K562 (cell line): Measurements from ENCODE around the gene MAPK8IP2. TPM values are rescaled to one million over a fixed set of nuclear protein-coding genes. Genes with fewer than 3 reads are reported as not detected.
"Not testable (repeated sequence)": the region's sequence is repeated elsewhere in the genome, so short reads cannot be mapped to it uniquely, and the experiment has no call there.

Experiments
- ATAC-seq: fragments of 200-7000 bp; cut with Tn5 transposase; 3 replicates; pipeline ENCODE4 v1.9.1; 2020; ENCODE audit warnings: moderate library complexity
- BruUV-seq: library from RNA; stranded (reverse); fragments of 400-500 nt; replicated peaks from 2 replicates; lab custom pipeline; 2021; lab: Mats Ljungman, UMichigan
- CTCF ChIA-PET: fragments of 300-600 bp; formaldehyde crosslinking; extraction: SDS; loops from one replicate; lab custom pipeline; 2021; ENCODE audit warnings: low intra/inter-chr PET ratio; lab: Yijun Ruan, JAX
- POLR2A ChIA-PET: fragments of 300-600, 350-650 bp; sonication (Branson Sonifier 250); formaldehyde crosslinking; extraction: SDS; loops from one replicate; lab custom pipeline; 2021; ENCODE audit warnings: antibody characterized with exemption, inconsistent platforms; lab: Yijun Ruan, JAX
- DNase-seq, 4 experiments: peaks; one replicate each; pipeline versions ENCODE4 v3.0.0 to v3.0.0-alpha.2; 2011 to 2018; ENCODE audit warnings: low spot score in 3 of 4, mixed read lengths in 3 of 4; ENCODE audit errors: extremely low read depth in 1 of 4
- FAIRE-seq: peaks from 2 replicates; lab custom pipeline; 2011; peaks lifted over from hg19 to GRCh38; lab: Jason Lieb, UNC
- H2AFZ ChIP-seq: 2 replicates; pipeline ENCODE4 v1.6.0; 2011; ENCODE audit warnings: low read depth, low read length, control low read depth, inconsistent platforms
- H3K27ac ChIP-seq: fragments of 200-600 bp; 3 replicates; pipeline ENCODE4 v1.8.0; 2011; ENCODE audit warnings: low read depth, mild to moderate bottlenecking, control low read depth, inconsistent platforms, low read length, moderate library complexity, mixed read lengths; ENCODE audit errors: extremely low read depth
- H3K27me3 ChIP-seq, 2 experiments: fragments of 300-600 bp in 1 of 2; 2 replicates in 1 of 2; 3 replicates in 1 of 2; pipeline versions ENCODE4 v1.6.0 to v1.8.0; 2011; ENCODE audit warnings: inconsistent platforms in 2 of 2, low read length in 2 of 2, mild to moderate bottlenecking in 1 of 2, mixed read lengths in 1 of 2, moderate library complexity in 1 of 2; ENCODE audit not compliant: control insufficient read depth in 2 of 2, insufficient read depth in 2 of 2
- H3K36me3 ChIP-seq: fragments of 300-600 bp; 3 replicates; pipeline ENCODE4 v1.8.0; 2011; ENCODE audit warnings: mild to moderate bottlenecking, low read length, inconsistent platforms; ENCODE audit not compliant: control insufficient read depth, insufficient read depth
- H3K4me1 ChIP-seq, 2 experiments: fragments of 200-600 bp in 1 of 2; replicated peaks in 1 of 2; 2 replicates in 1 of 2; 3 replicates in 1 of 2; pipeline versions ENCODE4 v1.5.1 to v1.8.0; 2011; ENCODE audit warnings: inconsistent platforms in 2 of 2, low read length in 2 of 2, mild to moderate bottlenecking in 1 of 2, mixed read lengths in 1 of 2, moderate library complexity in 1 of 2; ENCODE audit not compliant: control insufficient read depth in 2 of 2, insufficient read depth in 2 of 2
- H3K4me2 ChIP-seq: 2 replicates; pipeline ENCODE4 v1.6.1; 2011; ENCODE audit warnings: low read length, control low read depth, inconsistent platforms, mixed read lengths; ENCODE audit not compliant: insufficient read depth
- H3K4me3 ChIP-seq: fragments of 200-600 bp; sonication (generic), shearing (Covaris generic); 2 replicates; pipeline ENCODE4 v1.5.1; 2016; ENCODE audit warnings: control low read depth, inconsistent platforms
- H3K79me2 ChIP-seq: fragments of 200-600 bp; 3 replicates; pipeline ENCODE4 v1.8.0; 2011; ENCODE audit warnings: low read length, inconsistent platforms; ENCODE audit not compliant: control insufficient read depth, insufficient read depth
- H3K9ac ChIP-seq, 2 experiments: 2 replicates each; pipeline versions ENCODE4 v1.6.0 to v1.6.1; 2011; ENCODE audit warnings: low read depth in 2 of 2, low read length in 2 of 2, control low read depth in 1 of 2, inconsistent platforms in 1 of 2, mild to moderate bottlenecking in 1 of 2, mixed read lengths in 1 of 2; ENCODE audit not compliant: insufficient read depth in 1 of 2
- H3K9me1 ChIP-seq: one replicate; pipeline ENCODE4 v1.6.0; 2011; ENCODE audit warnings: inconsistent platforms, mild to moderate bottlenecking, low read length, moderate library complexity; ENCODE audit not compliant: control insufficient read depth, insufficient read depth
- H3K9me3 ChIP-seq: replicated peaks from 2 replicates; pipeline ENCODE4 v1.5.1; 2011; ENCODE audit warnings: low read depth, low read length, inconsistent platforms; ENCODE audit not compliant: control insufficient read depth, insufficient read depth
- H4K20me1 ChIP-seq: replicated peaks from 2 replicates; pipeline ENCODE4 v1.6.1; 2011; ENCODE audit warnings: low read length, inconsistent platforms, mixed read lengths; ENCODE audit not compliant: control insufficient read depth, insufficient read depth
- DEAF1 ChIP-seq: fragments of 450-650 bp; formaldehyde crosslinking; IDR thresholded peaks from 2 replicates; pipeline ENCODE4 v1.4.0; 2020; ENCODE audit warnings: mild to moderate bottlenecking, moderate library complexity
- XRCC5 ChIP-seq: fragments of 200-400 bp; formaldehyde crosslinking; IDR thresholded peaks from 2 replicates; pipeline ENCODE4 v1.6.1; 2017; ENCODE audit warnings: low read depth, mild to moderate bottlenecking, low read length
- WGBS: fragments of 100-300 bp; shearing (Covaris generic); methylation state at CpG from one replicate; pipeline ENCODE4 v1.1.6; 2016; ENCODE audit warnings: low coverage, mixed read lengths; ENCODE audit not compliant: insufficient coverage; ENCODE audit errors: missing lambda C conversion rate; 5-methylcytosine and 5-hydroxymethylcytosine counted together
- in situ Hi-C: fragments of 300-500 bp; cut with MboI; formaldehyde crosslinking; loops from 4 replicates; pipeline ENCODE4 v1.15.0; 2018; ENCODE audit warnings: inconsistent platforms, mixed read lengths
- intact Hi-C: fragments of 100-400 bp; cut with micrococcal nuclease; formaldehyde crosslinking; loops from 2 replicates; pipeline ENCODE4 v1.14.2; 2022
- polyA plus RNA-seq, 8 experiments: library from polyadenylated mRNA; depleted of rRNA in 4 of 8; stranded (reverse) in 5 of 8; unstranded in 3 of 8; fragments of >200 nt; fragmentation: Nextera tagmentation in 2 of 8; fragmentation: Illumina TruSeq in 1 of 8; extraction: Ambion mirVana in 2 of 8; extraction: Trizol in 1 of 8; gene quantifications; 2 replicates each; pipeline versions ENCODE4 v1.2.1 to v1.2.3, GENCODE V29; 2011 to 2014; ENCODE audit warnings: inconsistent platforms in 1 of 8, missing spikeins in 1 of 8
- total RNA-seq, 7 experiments: library from RNA; depleted of rRNA in 6 of 7; stranded (reverse); fragments of >200 nt in 6 of 7; fragmentation: Illumina TruSeq in 2 of 7; extraction: Trizol in 2 of 7; gene quantifications; 2 replicates each; pipeline versions ENCODE4 v1.2.1 to v1.2.3, GENCODE V29; 2011 to 2021; ENCODE audit warnings: low replicate concordance in 1 of 7

The MAPK8IP2 gene
- total and polyA plus RNA-seq, 9 of the 15 experiments (the other 6 are each of a cell fraction or from before 2014, with no cell fraction given) = 0.01 to 0.47 (median 0.07) TPM; not detected in 2

GRCh38 chr22:50607659-50608020 lies 7.0 kb downstream of the MAPK8IP2 start (continued):
- no peak for TF ChIP-seq DEAF1
- TF ChIP-seq XRCC5 = no peak
- TF ChIP-seq, all 486 proteins: peak for 0

GRCh38 chr22:50608058-50608840 lies 7.7 kb downstream of the MAPK8IP2 start:
- CTCF ChIA-PET, in situ Hi-C loops: not testable (repeated sequence)
- peaks cover 25 to 77% of the 10 kb centered on the region in 2 experiments for H3K27me3 ChIP-seq

More at GRCh38 chr22:50608058-50608840, 7.7 kb downstream of the MAPK8IP2 start:
- H4K20me1 ChIP-seq, H3K9me1 ChIP-seq, FAIRE-seq, DNase-seq, H3K9ac ChIP-seq, ATAC-seq, POLR2A ChIA-PET, H3K36me3 ChIP-seq, H2AFZ ChIP-seq, H3K4me2 ChIP-seq, intact Hi-C loops, BruUV-seq, H3K79me2 ChIP-seq, H3K4me3 ChIP-seq, H3K27ac ChIP-seq, H3K9me3 ChIP-seq: not testable (repeated sequence)
- 2% methylated on average over 18 of the region's 39 CpGs for WGBS
- H3K4me1 ChIP-seq = peaks cover 8 to 14% of the 10 kb centered on the region in 2 experiments; a peak in 4 of 5 replicates
